Osteoblast (primary cell): Measurements from ENCODE around the gene EFHC2. TPM values are rescaled to one million over a fixed set of nuclear protein-coding genes. Genes with fewer than 3 reads are reported as not detected.
"Not testable (repeated sequence)": the region's sequence is repeated elsewhere in the genome, so short reads cannot be mapped to it uniquely, and the experiment has no call there.

Experiments used
- DNase-seq: peaks from one replicate; pipeline ENCODE4 v3.0.0; 2011; ENCODE audit warnings: low spot score, mixed read lengths; ENCODE audit not compliant: insufficient read length; ENCODE audit errors: missing footprints
- H2AFZ ChIP-seq: 2 replicates; pipeline ENCODE4 v1.6.0; 2011; ENCODE audit warnings: mild to moderate bottlenecking, low read length
- H3K27ac ChIP-seq: 2 replicates; pipeline ENCODE4 v1.5.1; 2011; ENCODE audit warnings: mild to moderate bottlenecking, low read depth, low read length, moderate library complexity
- H3K27me3 ChIP-seq: 2 replicates; pipeline ENCODE4 v1.6.0; 2012; ENCODE audit warnings: mild to moderate bottlenecking, control low read depth, inconsistent platforms, low read length, moderate library complexity; ENCODE audit not compliant: insufficient read depth
- H3K36me3 ChIP-seq: 2 replicates; pipeline ENCODE4 v1.5.1; 2011; ENCODE audit warnings: mild to moderate bottlenecking, low read length, control low read depth, moderate library complexity; ENCODE audit not compliant: insufficient read depth
- H3K4me1 ChIP-seq: 2 replicates; pipeline ENCODE4 v1.5.1; 2011; ENCODE audit warnings: mild to moderate bottlenecking, low read length, control low read depth, moderate library complexity; ENCODE audit not compliant: insufficient read depth
- H3K4me2 ChIP-seq: 2 replicates; pipeline ENCODE4 v1.6.0; 2011; ENCODE audit warnings: mild to moderate bottlenecking, low read length; ENCODE audit not compliant: insufficient read depth
- H3K4me3 ChIP-seq: fragments of 200-600 bp; sonication (generic); 3 replicates; pipeline ENCODE4 v1.5.1; 2012; ENCODE audit warnings: mild to moderate bottlenecking, low read length, inconsistent platforms; ENCODE audit not compliant: insufficient read depth
- H3K79me2 ChIP-seq: 2 replicates; pipeline ENCODE4 v1.6.0; 2012; ENCODE audit warnings: mild to moderate bottlenecking, low read length, control low read depth, inconsistent platforms; ENCODE audit not compliant: insufficient read depth
- H3K9me3 ChIP-seq: 2 replicates; pipeline ENCODE4 v1.5.1; 2011; ENCODE audit warnings: low read depth, low read length, control low read depth
- H4K20me1 ChIP-seq: 2 replicates; pipeline ENCODE4 v1.6.0; 2012; ENCODE audit warnings: mild to moderate bottlenecking, low read length, control low read depth; ENCODE audit not compliant: insufficient read depth
- CTCF ChIP-seq: IDR thresholded peaks from 2 replicates; pipeline ENCODE4 v1.5.1; 2011; ENCODE audit warnings: mild to moderate bottlenecking, low read depth, low read length, moderate library complexity; ENCODE audit errors: extremely low read depth
- total RNA-seq: library from RNA; depleted of rRNA; stranded (reverse); fragments of >200 nt; gene quantifications from 2 replicates; pipeline ENCODE4 v1.2.3, GENCODE V29; 2012

Gene EFHC2
- total RNA-seq, 1 donor: 3.6 TPM

DNA sequence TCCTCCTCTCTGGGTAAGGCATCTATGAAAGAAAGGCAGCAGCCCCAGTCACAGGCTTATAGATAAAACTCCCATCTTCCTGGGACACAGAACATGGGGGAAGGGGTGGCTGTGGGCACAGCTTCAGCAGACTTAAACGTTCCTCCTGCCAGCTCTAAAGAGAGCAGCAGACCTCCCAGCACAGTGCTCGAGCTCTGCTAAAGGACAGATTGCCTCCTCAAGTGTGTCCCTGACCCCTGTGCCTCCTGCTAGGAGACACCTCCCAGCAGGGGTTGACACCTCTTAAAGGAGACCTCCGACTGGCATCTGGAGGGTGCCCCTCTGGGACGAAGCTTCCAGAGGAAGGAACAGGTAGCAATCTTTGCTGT lies 89.9 kb downstream of the EFHC2 start:
- no peak for TF ChIP-seq CTCF
- no peak for DNase-seq
- no peaks in the 10 kb centered on the region for H3K9me3 ChIP-seq
- no peaks in the 10 kb centered on the region for H3K36me3 ChIP-seq
- no peak overlapping the region for H3K27ac ChIP-seq
- peak overlapping the region; percentile 48 for H3K4me3 ChIP-seq
- no peaks in the 10 kb centered on the region for H3K79me2 ChIP-seq
- H3K4me1 ChIP-seq: no peaks in the 10 kb centered on the region
- H2AFZ ChIP-seq: peak overlapping the region; percentile 68
- peak overlapping the region; percentile 65 for H3K4me2 ChIP-seq
- H3K27me3 ChIP-seq: peaks cover 3% of the 10 kb centered on the region
- H4K20me1 ChIP-seq: no peaks in the 10 kb centered on the region

- not testable (repeated sequence) for H3K27me3 ChIP-seq, H3K27ac ChIP-seq, H3K79me2 ChIP-seq, H3K9me3 ChIP-seq, H3K36me3 ChIP-seq, H3K4me1 ChIP-seq, H4K20me1 ChIP-seq
- Histone ChIP-seq H3K4me2 (peak overlapping the region; percentile 65), H2AFZ (peak overlapping the region; percentile 68), H3K4me3 (peak overlapping the region; percentile 48)
- peak; percentile 18 for DNase-seq
These were observed 90.5 kb downstream of the EFHC2 start for GRCh38 chrX:44252688-44253574.

- Histone ChIP-seq H3K4me3 (no peak overlapping the region), H3K4me2 (no peak overlapping the region), H3K27me3 (peaks cover 24% of the 10 kb centered on the region), H3K27ac (no peak overlapping the region), H3K36me3 (no peaks in the 10 kb centered on the region), H3K79me2 (no peaks in the 10 kb centered on the region), H4K20me1 (no peaks in the 10 kb centered on the region), H2AFZ (no peak overlapping the region), H3K4me1 (no peaks in the 10 kb centered on the region), H3K9me3 (no peaks in the 10 kb centered on the region)
- no peak for TF ChIP-seq CTCF
- no peak for DNase-seq
These were observed 96.0 kb downstream of the EFHC2 start for GRCh38 chrX:44247468-44247867.

GRCh38 chrX:44246826-44247225 lies 96.6 kb downstream of the EFHC2 start:
- no peaks in the 10 kb centered on the region for H3K4me1 ChIP-seq
- DNase-seq: peak; percentile 53
- H3K79me2 ChIP-seq: no peaks in the 10 kb centered on the region
- no peaks in the 10 kb centered on the region for H3K9me3 ChIP-seq
- no peaks in the 10 kb centered on the region for H3K36me3 ChIP-seq
- no peak overlapping the region for H2AFZ ChIP-seq
- no peak for TF ChIP-seq CTCF
- H3K4me2 ChIP-seq: no peak overlapping the region
- H4K20me1 ChIP-seq: no peaks in the 10 kb centered on the region
- no peak overlapping the region for H3K4me3 ChIP-seq
- no peak overlapping the region for H3K27ac ChIP-seq
- peaks cover 24% of the 10 kb centered on the region for H3K27me3 ChIP-seq
